ENCODE measurements around the gene NCKAP5.

Gene NCKAP5

DNA sequence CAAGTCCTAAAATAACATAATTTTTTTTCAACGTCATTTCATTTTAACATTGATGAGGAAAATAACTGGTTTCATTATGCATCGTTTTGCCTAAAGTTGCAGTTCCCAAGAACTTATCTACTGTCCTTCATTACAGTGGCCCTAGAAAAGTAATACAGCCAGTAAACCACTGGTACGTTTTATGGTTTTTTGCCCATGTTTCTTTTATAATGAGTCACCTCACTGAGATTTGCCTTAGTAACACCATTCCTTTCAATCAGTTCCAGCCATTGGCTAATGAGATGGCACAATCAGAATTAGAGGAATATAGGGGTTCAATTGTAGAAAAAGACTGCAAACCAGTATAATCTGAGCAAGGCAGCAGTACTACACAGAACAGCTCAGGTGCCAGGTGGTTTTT, 475.7 kb downstream of the NCKAP5 start:
- Histone ChIP-seq H3K27me3 (replicated peaks in 2 of 5; ENCODE audit: control insufficient read depth in 4 of 5, insufficient read depth in 5 of 5, low read length in 4 of 5) (no peaks in the 10 kb centered on the region), H3K4me1 (ENCODE audit: control extremely low read depth in 1 of 4, control insufficient read depth in 4 of 4, insufficient read depth in 4 of 4, low read length in 3 of 4) (no peaks in the 10 kb centered on the region), H3K36me3 (ENCODE audit: control insufficient read depth in 4 of 4, insufficient read depth in 4 of 4, low read length in 3 of 4) (no peaks in the 10 kb centered on the region), H3K4me3 (ENCODE audit: control insufficient read depth in 1 of 7, extremely low read depth in 1 of 7, insufficient read depth in 4 of 7, low read depth in 2 of 7, low read length in 6 of 7) (no peak overlapping the region), H3K9me3 (ENCODE audit: control extremely low read depth in 1 of 5, control insufficient read depth in 4 of 5, insufficient read depth in 2 of 5, low read depth in 1 of 5, low read length in 4 of 5) (no peaks in the 10 kb centered on the region), H3K27ac (ENCODE audit: insufficient read depth in 1 of 2, low read depth in 1 of 2, low read length in 2 of 2, poor library complexity in 1 of 2, severe bottlenecking in 2 of 2) (no peak overlapping the region)
- 100% methylated on average over 3 of the region's 3 CpGs for WGBS (ENCODE audit: insufficient coverage)
- ChIA-PET CTCF (no interaction called here), POLR2A (no interaction called here)
- no peak for DNase-seq

- WGBS (ENCODE audit: insufficient coverage) = 85% methylated on average over 2 of the region's 2 CpGs
- H3K27ac ChIP-seq (ENCODE audit: insufficient read depth in 1 of 2, low read depth in 1 of 2, low read length in 2 of 2, poor library complexity in 1 of 2, severe bottlenecking in 2 of 2) = no peak overlapping the region
- ChIA-PET POLR2A (no interaction called here), CTCF (no interaction called here)
- H3K4me3 ChIP-seq (ENCODE audit: control insufficient read depth in 1 of 7, extremely low read depth in 1 of 7, insufficient read depth in 4 of 7, low read depth in 2 of 7, low read length in 6 of 7) = no peak overlapping the region
- H3K36me3 ChIP-seq (ENCODE audit: control insufficient read depth in 4 of 4, insufficient read depth in 4 of 4, low read length in 3 of 4) = no peaks in the 10 kb centered on the region
- no peak for DNase-seq
- no peaks in the 10 kb centered on the region for H3K27me3 ChIP-seq (replicated peaks in 2 of 5; ENCODE audit: control insufficient read depth in 4 of 5, insufficient read depth in 5 of 5, low read length in 4 of 5)
- H3K9me3 ChIP-seq (ENCODE audit: control extremely low read depth in 1 of 5, control insufficient read depth in 4 of 5, insufficient read depth in 2 of 5, low read depth in 1 of 5, low read length in 4 of 5) = no peaks in the 10 kb centered on the region
- no peaks in the 10 kb centered on the region for H3K4me1 ChIP-seq (ENCODE audit: control extremely low read depth in 1 of 4, control insufficient read depth in 4 of 4, insufficient read depth in 4 of 4, low read length in 3 of 4)
Measured at GRCh38 chr2:133090358-133090757, 477.9 kb downstream of the NCKAP5 start.

GRCh38 chr2:133086176-133086575, 482.1 kb downstream of the NCKAP5 start:
- DNase-seq = no peak
- WGBS (ENCODE audit: insufficient coverage) = 100% methylated on average over 3 of the region's 6 CpGs
- H3K27me3 ChIP-seq (replicated peaks in 2 of 5; ENCODE audit: control insufficient read depth in 4 of 5, insufficient read depth in 5 of 5, low read length in 4 of 5) = no peaks in the 10 kb centered on the region
- H3K4me3 ChIP-seq (ENCODE audit: control insufficient read depth in 1 of 7, extremely low read depth in 1 of 7, insufficient read depth in 4 of 7, low read depth in 2 of 7, low read length in 6 of 7) = no peak overlapping the region
- no peak overlapping the region for H3K27ac ChIP-seq (ENCODE audit: insufficient read depth in 1 of 2, low read depth in 1 of 2, low read length in 2 of 2, poor library complexity in 1 of 2, severe bottlenecking in 2 of 2)
- no peaks in the 10 kb centered on the region for H3K36me3 ChIP-seq (ENCODE audit: control insufficient read depth in 4 of 4, insufficient read depth in 4 of 4, low read length in 3 of 4)
- H3K4me1 ChIP-seq (ENCODE audit: control extremely low read depth in 1 of 4, control insufficient read depth in 4 of 4, insufficient read depth in 4 of 4, low read length in 3 of 4) = no peaks in the 10 kb centered on the region
- ChIA-PET POLR2A (no interaction called here), CTCF (no interaction called here)
- no peaks in the 10 kb centered on the region for H3K9me3 ChIP-seq (ENCODE audit: control extremely low read depth in 1 of 5, control insufficient read depth in 4 of 5, insufficient read depth in 2 of 5, low read depth in 1 of 5, low read length in 4 of 5)

- H3K4me3 ChIP-seq (ENCODE audit: control insufficient read depth in 1 of 7, extremely low read depth in 1 of 7, insufficient read depth in 4 of 7, low read depth in 2 of 7, low read length in 6 of 7) = no peak overlapping the region
Measured at GRCh38 chr2:133085646-133086045, 482.6 kb downstream of the NCKAP5 start.

GRCh38 chr2:133082034-133082433, 486.2 kb downstream of the NCKAP5 start:
- no peak for DNase-seq
- ChIA-PET POLR2A (no interaction called here), CTCF (no interaction called here)
- Histone ChIP-seq H3K27ac (ENCODE audit: insufficient read depth in 1 of 2, low read depth in 1 of 2, low read length in 2 of 2, poor library complexity in 1 of 2, severe bottlenecking in 2 of 2) (no peak overlapping the region), H3K9me3 (ENCODE audit: control extremely low read depth in 1 of 5, control insufficient read depth in 4 of 5, insufficient read depth in 2 of 5, low read depth in 1 of 5, low read length in 4 of 5) (no peaks in the 10 kb centered on the region), H3K27me3 (replicated peaks in 2 of 5; ENCODE audit: control insufficient read depth in 4 of 5, insufficient read depth in 5 of 5, low read length in 4 of 5) (no peaks in the 10 kb centered on the region), H3K4me1 (ENCODE audit: control extremely low read depth in 1 of 4, control insufficient read depth in 4 of 4, insufficient read depth in 4 of 4, low read length in 3 of 4) (no peaks in the 10 kb centered on the region), H3K4me3 (ENCODE audit: control insufficient read depth in 1 of 7, extremely low read depth in 1 of 7, insufficient read depth in 4 of 7, low read depth in 2 of 7, low read length in 6 of 7) (no peak overlapping the region), H3K36me3 (ENCODE audit: control insufficient read depth in 4 of 4, insufficient read depth in 4 of 4, low read length in 3 of 4) (no peaks in the 10 kb centered on the region)
- no CpG with 5 or more reads among the region's 1 CpG for WGBS (ENCODE audit: insufficient coverage)

More at GRCh38 chr2:133085646-133086045, 482.6 kb downstream of the NCKAP5 start:
- Histone ChIP-seq H3K9me3 (ENCODE audit: control extremely low read depth in 1 of 5, control insufficient read depth in 4 of 5, insufficient read depth in 2 of 5, low read depth in 1 of 5, low read length in 4 of 5) (no peaks in the 10 kb centered on the region), H3K27me3 (replicated peaks in 2 of 5; ENCODE audit: control insufficient read depth in 4 of 5, insufficient read depth in 5 of 5, low read length in 4 of 5) (no peaks in the 10 kb centered on the region), H3K4me1 (ENCODE audit: control extremely low read depth in 1 of 4, control insufficient read depth in 4 of 4, insufficient read depth in 4 of 4, low read length in 3 of 4) (no peaks in the 10 kb centered on the region), H3K36me3 (ENCODE audit: control insufficient read depth in 4 of 4, insufficient read depth in 4 of 4, low read length in 3 of 4) (no peaks in the 10 kb centered on the region), H3K27ac (ENCODE audit: insufficient read depth in 1 of 2, low read depth in 1 of 2, low read length in 2 of 2, poor library complexity in 1 of 2, severe bottlenecking in 2 of 2) (no peak overlapping the region)
- ChIA-PET POLR2A (no interaction called here), CTCF (no interaction called here)
- DNase-seq = no peak
- whole genome bisulfite sequencing (ENCODE audit: insufficient coverage) = 93% methylated on average over 2 of the region's 2 CpGs

DNA sequence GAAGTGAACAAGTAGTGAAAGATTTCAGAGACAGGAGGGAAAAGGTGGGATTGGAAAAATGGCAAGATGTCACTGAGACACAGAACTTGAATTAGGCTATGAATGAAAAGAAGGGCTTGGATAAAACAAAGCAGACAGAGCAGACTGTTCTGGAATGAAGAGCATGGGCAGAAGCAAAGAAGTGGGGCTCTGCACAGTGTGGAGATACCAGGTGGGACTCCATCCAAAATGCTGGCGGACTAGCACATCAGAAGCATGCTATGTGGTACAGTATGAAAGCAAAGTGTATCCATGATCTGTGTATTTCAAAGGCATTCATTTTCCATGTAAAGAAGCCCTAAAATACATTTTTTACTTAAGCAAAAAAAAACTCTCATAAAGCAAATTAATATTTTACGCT, 487.4 kb downstream of the NCKAP5 start:
- H3K27ac ChIP-seq (ENCODE audit: insufficient read depth in 1 of 2, low read depth in 1 of 2, low read length in 2 of 2, poor library complexity in 1 of 2, severe bottlenecking in 2 of 2) = no peak overlapping the region
- ChIA-PET CTCF (no interaction called here), POLR2A (no interaction called here)
- no peaks in the 10 kb centered on the region for H3K36me3 ChIP-seq (ENCODE audit: control insufficient read depth in 4 of 4, insufficient read depth in 4 of 4, low read length in 3 of 4)
- DNase-seq = no peak
- H3K27me3 ChIP-seq (replicated peaks in 2 of 5; ENCODE audit: control insufficient read depth in 4 of 5, insufficient read depth in 5 of 5, low read length in 4 of 5) = no peaks in the 10 kb centered on the region
- H3K9me3 ChIP-seq (ENCODE audit: control extremely low read depth in 1 of 5, control insufficient read depth in 4 of 5, insufficient read depth in 2 of 5, low read depth in 1 of 5, low read length in 4 of 5) = no peaks in the 10 kb centered on the region
- no CpG with 5 or more reads among the region's 2 CpGs for WGBS (ENCODE audit: insufficient coverage)
- H3K4me1 ChIP-seq (ENCODE audit: control extremely low read depth in 1 of 4, control insufficient read depth in 4 of 4, insufficient read depth in 4 of 4, low read length in 3 of 4) = no peaks in the 10 kb centered on the region
- H3K4me3 ChIP-seq (ENCODE audit: control insufficient read depth in 1 of 7, extremely low read depth in 1 of 7, insufficient read depth in 4 of 7, low read depth in 2 of 7, low read length in 6 of 7) = no peak overlapping the region

- POLR2A ChIA-PET = no interaction called here
- Histone ChIP-seq H3K4me3 (ENCODE audit: control insufficient read depth in 1 of 7, extremely low read depth in 1 of 7, insufficient read depth in 4 of 7, low read depth in 2 of 7, low read length in 6 of 7) (no peak overlapping the region), H3K27me3 (replicated peaks in 2 of 5; ENCODE audit: control insufficient read depth in 4 of 5, insufficient read depth in 5 of 5, low read length in 4 of 5) (no peaks in the 10 kb centered on the region), H3K27ac (ENCODE audit: insufficient read depth in 1 of 2, low read depth in 1 of 2, low read length in 2 of 2, poor library complexity in 1 of 2, severe bottlenecking in 2 of 2) (no peak overlapping the region), H3K36me3 (ENCODE audit: control insufficient read depth in 4 of 4, insufficient read depth in 4 of 4, low read length in 3 of 4) (no peaks in the 10 kb centered on the region), H3K9me3 (ENCODE audit: control extremely low read depth in 1 of 5, control insufficient read depth in 4 of 5, insufficient read depth in 2 of 5, low read depth in 1 of 5, low read length in 4 of 5) (no peaks in the 10 kb centered on the region), H3K4me1 (ENCODE audit: control extremely low read depth in 1 of 4, control insufficient read depth in 4 of 4, insufficient read depth in 4 of 4, low read length in 3 of 4) (no peaks in the 10 kb centered on the region)
- no CpG with 5 or more reads among the region's 2 CpGs for WGBS (ENCODE audit: insufficient coverage)
- CTCF ChIA-PET = no interaction called here
- no peak for DNase-seq
Measured at GRCh38 chr2:133078667-133079411, 489.4 kb downstream of the NCKAP5 start.

All from common myeloid progenitor, CD34-positive (primary cell).